Measurements from ENCODE around the gene TEX29.

Gene TEX29

GRCh38 chr13:111372651-111373425, 52.4 kb downstream of the TEX29 start:
- no peak for DNase-seq

GRCh38 chr13:111373486-111373885, 53.0 kb downstream of the TEX29 start:
- DNase-seq, result no peak

GRCh38 chr13:111380431-111380830, 60.0 kb downstream of the TEX29 start:
- no peak for DNase-seq

- no peak for DNase-seq
Measured at GRCh38 chr13:111382411-111382810, 62.0 kb downstream of the TEX29 start.

GRCh38 chr13:111382877-111383276, 62.4 kb downstream of the TEX29 start:
- no peak for DNase-seq

- no peak for DNase-seq
Measured at GRCh38 chr13:111383591-111384440, 63.4 kb downstream of the TEX29 start.

- peak; percentile 54 to 82 for DNase-seq
Measured at GRCh38 chr13:111384441-111385182, 64.2 kb downstream of the TEX29 start.

- DNase-seq, result peak; percentile 76 to 94
Measured at GRCh38 chr13:111385183-111385857, 64.9 kb downstream of the TEX29 start.

- DNase-seq, result no peak
Measured at GRCh38 chr13:111387026-111387871, 66.8 kb downstream of the TEX29 start.

- DNase-seq, result no peak
Measured at GRCh38 chr13:111387945-111388600, 67.6 kb downstream of the TEX29 start.

GRCh38 chr13:111388851-111389500, 68.5 kb downstream of the TEX29 start:
- DNase-seq, result no peak

- no peak for DNase-seq
Measured at GRCh38 chr13:111389621-111390521, 69.4 kb downstream of the TEX29 start.

GRCh38 chr13:111390522-111391270, 70.3 kb downstream of the TEX29 start:
- no peak for DNase-seq

GRCh38 chr13:111392486-111392885, 72.0 kb downstream of the TEX29 start:
- no peak for DNase-seq

GRCh38 chr13:111393221-111393790, 72.9 kb downstream of the TEX29 start:
- no peak for DNase-seq
